GM12873 (cell line): Measurements from ENCODE around the gene PLCB4.

ENCODE experiments used
- CTCF ChIP-seq: IDR thresholded peaks from 2 replicates; pipeline ENCODE4 v1.5.1; 2012; ENCODE audit warnings: low read depth, mild to moderate bottlenecking, moderate library complexity, low read length, control low read depth; ENCODE audit not compliant: insufficient read depth; ENCODE audit errors: missing control alignments

Gene PLCB4

GRCh38 chr20:9220874-9221547 lies 152.1 kb downstream of the PLCB4 start:
- TF ChIP-seq CTCF: no peak

GRCh38 chr20:9223296-9223695 lies 154.4 kb downstream of the PLCB4 start:
- no peak for TF ChIP-seq CTCF

- no peak for TF ChIP-seq CTCF
Measured at GRCh38 chr20:9225879-9226278, 157.0 kb downstream of the PLCB4 start.

- no peak for TF ChIP-seq CTCF
Measured at GRCh38 chr20:9227896-9228615, 159.2 kb downstream of the PLCB4 start.

- no peak for TF ChIP-seq CTCF
Measured at GRCh38 chr20:9228774-9229450, 160.0 kb downstream of the PLCB4 start.

GRCh38 chr20:9230406-9230805 lies 161.5 kb downstream of the PLCB4 start:
- TF ChIP-seq CTCF: no peak

GRCh38 chr20:9233804-9234203 lies 164.9 kb downstream of the PLCB4 start:
- TF ChIP-seq CTCF: no peak
